EH (cell line): ENCODE results near the gene MPPED2.

Source experiments
- DNase-seq: peaks from one replicate; pipeline ENCODE4 v3.0.0-alpha.2; 2015; ENCODE audit warnings: low read depth

The MPPED2 gene

GRCh38 chr11:30586251-30587144 is at the start of gene MPPED2:
TSS of gene MPPED2 (minus strand) at chr11:30586353. CDS start at chr11:30580373, 5,980 bp downstream.
- DNase-seq, result no peak

GRCh38 chr11:30635401-30635989 is 49.3 kb upstream of the MPPED2 start:
- DNase-seq, result no peak

GRCh38 chr11:30631148-30631547 is 45.0 kb upstream of the MPPED2 start:
- no peak for DNase-seq

GRCh38 chr11:30619767-30620166 is 33.6 kb upstream of the MPPED2 start:
- DNase-seq, result no peak

GRCh38 chr11:30617762-30618161 is 31.6 kb upstream of the MPPED2 start:
- no peak for DNase-seq

- no peak for DNase-seq
These were observed 24.5 kb upstream of the MPPED2 start for GRCh38 chr11:30610628-30611027.

- DNase-seq, result no peak
These were observed 22.4 kb upstream of the MPPED2 start for GRCh38 chr11:30608534-30608933.

- DNase-seq, result no peak
These were observed 19.0 kb upstream of the MPPED2 start for GRCh38 chr11:30605036-30605605.

- no peak for DNase-seq
These were observed 17.2 kb upstream of the MPPED2 start for GRCh38 chr11:30603357-30603756.

GRCh38 chr11:30596832-30597231 is 10.7 kb upstream of the MPPED2 start:
- no peak for DNase-seq

- no peak for DNase-seq
These were observed 9.8 kb upstream of the MPPED2 start for GRCh38 chr11:30595934-30596333.

- no peak for DNase-seq
These were observed 8.7 kb upstream of the MPPED2 start for GRCh38 chr11:30594646-30595411.

GRCh38 chr11:30587269-30587812 is 1.2 kb upstream of the MPPED2 start:
- no peak for DNase-seq

- DNase-seq, result no peak
These were observed 282 bp downstream of the MPPED2 start for GRCh38 chr11:30585892-30586250.

- DNase-seq, result no peak
These were observed 845 bp downstream of the MPPED2 start for GRCh38 chr11:30585125-30585891.

- no peak for DNase-seq
These were observed 2.5 kb downstream of the MPPED2 start for GRCh38 chr11:30583476-30584280.

- DNase-seq, result no peak
These were observed 3.4 kb downstream of the MPPED2 start for GRCh38 chr11:30582726-30583125.

- DNase-seq, result no peak
These were observed 4.5 kb downstream of the MPPED2 start for GRCh38 chr11:30581675-30582074.

- no peak for DNase-seq
These were observed 5.6 kb downstream of the MPPED2 start for GRCh38 chr11:30580573-30580972.

- no peak for DNase-seq
These were observed 6.6 kb downstream of the MPPED2 start for GRCh38 chr11:30579415-30580175.
